GM12878 (cell line): Measurements from ENCODE around the gene CLPTM1. TPM values are rescaled to one million over a fixed set of nuclear protein-coding genes. Genes with fewer than 3 reads are reported as not detected.
A peak's percentile ranks its signal among the peaks of the same experiment; 100 is the strongest.
"Not testable (repeated sequence)": the region's sequence is repeated elsewhere in the genome, so short reads cannot be mapped to it uniquely, and the experiment has no call there.

ENCODE experiments used
- ATAC-seq: fragments of 200-7000 bp; cut with Tn5 transposase; 3 replicates; pipeline ENCODE4 v1.9.1; 2020; ENCODE audit warnings: mild to moderate bottlenecking, moderate library complexity
- BruUV-seq: library from RNA; stranded (reverse); fragments of 400-500 nt; replicated peaks from 2 replicates; lab custom pipeline; 2021; lab: Mats Ljungman, UMichigan
- CTCF ChIA-PET: fragments of 300-600 bp; sonication (Branson Sonifier 250); formaldehyde crosslinking; extraction: SDS; loops from one replicate; lab custom pipeline; 2021; ENCODE audit warnings: inconsistent platforms; lab: Yijun Ruan, JAX
- POLR2A ChIA-PET: fragments of 350-600 bp; formaldehyde crosslinking; extraction: SDS; loops from one replicate; lab custom pipeline; 2021; ENCODE audit warnings: inconsistent platforms; lab: Charles Lee
- RAD21 ChIA-PET: fragments of 300-600 bp; sonication (Branson Sonifier 250); formaldehyde crosslinking; loops from one replicate; lab custom pipeline; 2023; ENCODE audit warnings: antibody characterized with exemption; ENCODE audit not compliant: unreplicated experiment; lab: Charles Lee
- SMC1A ChIA-PET: fragments of 300-600 bp; sonication (Branson Sonifier 250); formaldehyde crosslinking; loops from one replicate; lab custom pipeline; 2023; ENCODE audit not compliant: unreplicated experiment, uncharacterized antibody; lab: Charles Lee
- DNase-seq: peaks from one replicate; pipeline ENCODE4 v3.0.0-alpha.2; 2011; ENCODE audit warnings: low read depth, low spot score
- FAIRE-seq: peaks from 3 replicates; lab custom pipeline; 2011; peaks lifted over from hg19 to GRCh38; lab: Jason Lieb, UNC
- H2AFZ ChIP-seq: 2 replicates; pipeline ENCODE4 v1.6.0; 2011; ENCODE audit warnings: low read depth, low read length, control low read depth; ENCODE audit not compliant: control insufficient read depth
- H3K27ac ChIP-seq: 2 replicates; pipeline ENCODE4 v1.5.1; 2011; ENCODE audit warnings: control low read depth; ENCODE audit not compliant: control insufficient read depth, insufficient read depth
- H3K27me3 ChIP-seq, 2 experiments: replicated peaks in 1 of 2; 2 replicates each; pipeline versions ENCODE4 v1.6.0 to v1.6.1; 2011; ENCODE audit warnings: low read length in 1 of 2; ENCODE audit not compliant: control insufficient read depth in 2 of 2, insufficient read depth in 2 of 2
- H3K36me3 ChIP-seq, 2 experiments: 2 replicates each; pipeline ENCODE4 v1.5.1; 2011; ENCODE audit warnings: low read length in 1 of 2; ENCODE audit not compliant: control insufficient read depth in 2 of 2, insufficient read depth in 2 of 2
- H3K4me1 ChIP-seq: 2 replicates; pipeline ENCODE4 v1.6.1; 2011; ENCODE audit warnings: mild to moderate bottlenecking, low read length, moderate library complexity, mixed read lengths; ENCODE audit not compliant: control insufficient read depth, insufficient read depth
- H3K4me2 ChIP-seq: 2 replicates; pipeline ENCODE4 v1.6.0; 2011; ENCODE audit warnings: control low read depth; ENCODE audit not compliant: control insufficient read depth, insufficient read depth
- H3K4me3 ChIP-seq: fragments of 200-600 bp; sonication (generic); 2 replicates; pipeline ENCODE4 v1.5.1; 2016
- H3K79me2 ChIP-seq: 2 replicates; pipeline ENCODE4 v1.6.0; 2011; ENCODE audit warnings: low read length; ENCODE audit not compliant: control insufficient read depth, insufficient read depth
- H3K9ac ChIP-seq: 2 replicates; pipeline ENCODE4 v1.8.0; 2011; ENCODE audit warnings: low read length, control low read depth, mixed read lengths; ENCODE audit not compliant: control insufficient read depth, insufficient read depth
- H3K9me3 ChIP-seq: replicated peaks from 3 replicates; pipeline ENCODE4 v1.5.1; 2011; ENCODE audit warnings: mild to moderate bottlenecking, low read length; ENCODE audit not compliant: control insufficient read depth, insufficient read depth
- H4K20me1 ChIP-seq: 2 replicates; pipeline ENCODE4 v1.6.0; 2011; ENCODE audit not compliant: control insufficient read depth, insufficient read depth
- MYC ChIP-seq: IDR thresholded peaks from 2 replicates; pipeline ENCODE4 v1.6.1; 2011; ENCODE audit warnings: mild to moderate bottlenecking, low read length, moderate library complexity, inconsistent platforms; ENCODE audit not compliant: insufficient read depth, insufficient replicate concordance, insufficient read length, severe bottlenecking
- RFX5 ChIP-seq: IDR thresholded peaks from 2 replicates; pipeline ENCODE4 v1.6.1; 2011; ENCODE audit warnings: low read depth, low read length, improper control_type of control experiment
- WGBS: methylation state at CpG from one replicate; pipeline ENCODE4 v1.1.6; 2016; ENCODE audit warnings: low lambda C conversion rate; ENCODE audit not compliant: insufficient replicate concordance, insufficient coverage; ENCODE audit errors: missing lambda C conversion rate; 5-methylcytosine and 5-hydroxymethylcytosine counted together
- in situ Hi-C: fragments of 300-500 bp; cut with MboI; formaldehyde crosslinking; loops from 9 replicates; pipeline ENCODE4 v1.14.3; 2018; ENCODE audit warnings: mixed read lengths
- intact Hi-C: fragments of 100-400 bp; cut with micrococcal nuclease; formaldehyde crosslinking; loops from one replicate; pipeline ENCODE4 v1.14.2; 2022; ENCODE audit not compliant: unreplicated experiment
- polyA plus RNA-seq, 11 experiments: library from polyadenylated mRNA; depleted of rRNA in 4 of 11; unstranded in 6 of 11; stranded (reverse) in 5 of 11; fragments of >200 nt; fragmentation: Nextera tagmentation in 4 of 11; fragmentation: Illumina TruSeq in 1 of 11; extraction: Ambion mirVana in 4 of 11; extraction: Trizol in 1 of 11; gene quantifications; 1 replicate in 1 of 11; 2 replicates in 10 of 11; pipeline versions ENCODE4 v1.2.1 to v1.2.3, GENCODE V29; 2011 to 2016; ENCODE audit warnings: inconsistent platforms in 2 of 11, missing spikeins in 2 of 11, low read depth in 1 of 11
- total RNA-seq, 4 experiments: library from RNA; depleted of rRNA in 3 of 4; stranded (reverse); fragments of >200 nt in 3 of 4; fragmentation: Illumina TruSeq in 1 of 4; extraction: Trizol in 1 of 4; gene quantifications; 2 replicates each; pipeline versions ENCODE4 v1.2.1 to v1.2.3, GENCODE V29; 2013 to 2021

The CLPTM1 gene
- total and polyA plus RNA-seq, 10 of the 15 experiments (the other 5 are each of a cell fraction or from before 2014, with no cell fraction given), result 0.42 to 72.6 (median 35.2) TPM

- no peak overlapping the region for H3K4me2 ChIP-seq
- TF ChIP-seq MYC (no peak), RFX5 (no peak)
- TF ChIP-seq, all 136 proteins: peak for 0
- intact Hi-C loops (no loop called here), in situ Hi-C loops (no loop called here)
- no peaks in the 10 kb centered on the region for H3K9me3 ChIP-seq
- ATAC-seq (no peak), FAIRE-seq (no peak), DNase-seq (no peak)
- H3K4me1 ChIP-seq, result no peaks in the 10 kb centered on the region
- no peaks in the 10 kb centered on the region for H3K79me2 ChIP-seq
- SMC1A ChIA-PET, result no interaction called here
- H4K20me1 ChIP-seq, result no peaks in the 10 kb centered on the region
- no peak overlapping the region for H3K4me3 ChIP-seq
- H2AFZ ChIP-seq, result no peak overlapping the region
- RAD21 ChIA-PET, result no interaction called here
- H3K36me3 ChIP-seq, result no peaks in the 10 kb centered on the region
- H3K27me3 ChIP-seq, result no peaks in the 10 kb centered on the region; a peak in 1 of 4 replicates
- WGBS, result 6% methylated on average over 8 of the region's 8 CpGs
- no peak overlapping the region for H3K27ac ChIP-seq
- POLR2A ChIA-PET, result no interaction called here
- no peak overlapping the region for H3K9ac ChIP-seq
- BruUV-seq, result no TSS peak
- CTCF ChIA-PET, result no interaction called here
Observed at GRCh38 chr19:44925114-44925891, 29.9 kb upstream of the CLPTM1 start.

DNA sequence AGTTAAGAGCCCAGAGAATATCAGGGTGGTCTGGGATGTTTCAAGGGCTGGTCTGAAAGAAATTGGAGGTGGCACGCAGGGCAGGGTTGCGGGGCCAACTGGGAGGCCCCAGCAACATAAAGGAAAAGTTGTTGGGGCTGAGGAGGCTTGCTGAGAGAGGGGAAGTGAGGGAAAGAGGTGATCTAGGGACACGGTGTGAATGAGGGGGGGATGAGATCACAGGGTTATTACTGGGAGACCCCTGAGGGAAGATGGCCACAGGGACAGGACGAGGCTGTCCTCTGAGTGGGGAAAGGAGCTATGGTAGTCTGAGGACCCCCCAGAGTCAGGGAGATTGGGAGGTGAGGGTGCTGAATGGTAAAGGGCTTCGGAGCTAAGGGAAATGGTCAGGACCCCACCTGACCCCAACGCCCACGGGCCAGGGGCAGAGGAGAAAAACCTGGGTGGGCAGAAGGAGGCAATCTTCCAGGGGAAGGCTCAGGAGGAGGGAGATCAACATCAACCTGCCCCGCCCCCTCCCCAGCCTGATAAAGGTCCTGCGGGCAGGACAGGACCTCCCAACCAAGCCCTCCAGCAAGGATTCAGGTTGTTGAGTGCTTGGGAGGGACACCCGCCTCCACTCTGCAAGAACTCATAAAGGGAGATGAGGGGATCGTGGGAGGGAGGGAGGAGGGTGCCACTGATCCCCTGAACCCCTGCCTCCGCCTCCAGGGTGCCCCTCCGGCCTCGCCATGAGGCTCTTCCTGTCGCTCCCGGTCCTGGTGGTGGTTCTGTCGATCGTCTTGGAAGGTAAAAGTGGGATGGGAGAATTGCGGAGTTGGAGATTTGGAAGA is 28.7 kb upstream of the CLPTM1 start:
- H3K4me3 ChIP-seq, BruUV-seq, H4K20me1 ChIP-seq, H3K4me2 ChIP-seq, H3K9ac ChIP-seq, CTCF ChIA-PET, H3K79me2 ChIP-seq, H3K4me1 ChIP-seq, in situ Hi-C loops, POLR2A ChIA-PET, H2AFZ ChIP-seq, DNase-seq, H3K36me3 ChIP-seq, H3K9me3 ChIP-seq, SMC1A ChIA-PET, H3K27ac ChIP-seq, FAIRE-seq, intact Hi-C loops, H3K27me3 ChIP-seq: not testable (repeated sequence)
- ATAC-seq, result peak; percentile 17; the same call in 2 of the 3 replicates
- 30% methylated on average over 17 of the region's 19 CpGs for WGBS
- RAD21 ChIA-PET, result interaction anchor here (0.5 kb wide), 1 partner anchor 71 kb away, joined by 4 read pairs; no protein-coding TSS in a partner anchor
